HG03064 (cell line): ENCODE measurements around the gene TIAM1.

Source experiments
- ATAC-seq: cut with Tn5 transposase; IDR thresholded peaks from one replicate; pipeline ENCODE4 v1.9.1; 2021; ENCODE audit warnings: low read depth; ENCODE audit not compliant: unreplicated experiment

Gene TIAM1, protein sequence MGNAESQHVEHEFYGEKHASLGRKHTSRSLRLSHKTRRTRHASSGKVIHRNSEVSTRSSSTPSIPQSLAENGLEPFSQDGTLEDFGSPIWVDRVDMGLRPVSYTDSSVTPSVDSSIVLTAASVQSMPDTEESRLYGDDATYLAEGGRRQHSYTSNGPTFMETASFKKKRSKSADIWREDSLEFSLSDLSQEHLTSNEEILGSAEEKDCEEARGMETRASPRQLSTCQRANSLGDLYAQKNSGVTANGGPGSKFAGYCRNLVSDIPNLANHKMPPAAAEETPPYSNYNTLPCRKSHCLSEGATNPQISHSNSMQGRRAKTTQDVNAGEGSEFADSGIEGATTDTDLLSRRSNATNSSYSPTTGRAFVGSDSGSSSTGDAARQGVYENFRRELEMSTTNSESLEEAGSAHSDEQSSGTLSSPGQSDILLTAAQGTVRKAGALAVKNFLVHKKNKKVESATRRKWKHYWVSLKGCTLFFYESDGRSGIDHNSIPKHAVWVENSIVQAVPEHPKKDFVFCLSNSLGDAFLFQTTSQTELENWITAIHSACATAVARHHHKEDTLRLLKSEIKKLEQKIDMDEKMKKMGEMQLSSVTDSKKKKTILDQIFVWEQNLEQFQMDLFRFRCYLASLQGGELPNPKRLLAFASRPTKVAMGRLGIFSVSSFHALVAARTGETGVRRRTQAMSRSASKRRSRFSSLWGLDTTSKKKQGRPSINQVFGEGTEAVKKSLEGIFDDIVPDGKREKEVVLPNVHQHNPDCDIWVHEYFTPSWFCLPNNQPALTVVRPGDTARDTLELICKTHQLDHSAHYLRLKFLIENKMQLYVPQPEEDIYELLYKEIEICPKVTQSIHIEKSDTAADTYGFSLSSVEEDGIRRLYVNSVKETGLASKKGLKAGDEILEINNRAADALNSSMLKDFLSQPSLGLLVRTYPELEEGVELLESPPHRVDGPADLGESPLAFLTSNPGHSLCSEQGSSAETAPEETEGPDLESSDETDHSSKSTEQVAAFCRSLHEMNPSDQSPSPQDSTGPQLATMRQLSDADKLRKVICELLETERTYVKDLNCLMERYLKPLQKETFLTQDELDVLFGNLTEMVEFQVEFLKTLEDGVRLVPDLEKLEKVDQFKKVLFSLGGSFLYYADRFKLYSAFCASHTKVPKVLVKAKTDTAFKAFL (N-terminal part only)

DNA sequence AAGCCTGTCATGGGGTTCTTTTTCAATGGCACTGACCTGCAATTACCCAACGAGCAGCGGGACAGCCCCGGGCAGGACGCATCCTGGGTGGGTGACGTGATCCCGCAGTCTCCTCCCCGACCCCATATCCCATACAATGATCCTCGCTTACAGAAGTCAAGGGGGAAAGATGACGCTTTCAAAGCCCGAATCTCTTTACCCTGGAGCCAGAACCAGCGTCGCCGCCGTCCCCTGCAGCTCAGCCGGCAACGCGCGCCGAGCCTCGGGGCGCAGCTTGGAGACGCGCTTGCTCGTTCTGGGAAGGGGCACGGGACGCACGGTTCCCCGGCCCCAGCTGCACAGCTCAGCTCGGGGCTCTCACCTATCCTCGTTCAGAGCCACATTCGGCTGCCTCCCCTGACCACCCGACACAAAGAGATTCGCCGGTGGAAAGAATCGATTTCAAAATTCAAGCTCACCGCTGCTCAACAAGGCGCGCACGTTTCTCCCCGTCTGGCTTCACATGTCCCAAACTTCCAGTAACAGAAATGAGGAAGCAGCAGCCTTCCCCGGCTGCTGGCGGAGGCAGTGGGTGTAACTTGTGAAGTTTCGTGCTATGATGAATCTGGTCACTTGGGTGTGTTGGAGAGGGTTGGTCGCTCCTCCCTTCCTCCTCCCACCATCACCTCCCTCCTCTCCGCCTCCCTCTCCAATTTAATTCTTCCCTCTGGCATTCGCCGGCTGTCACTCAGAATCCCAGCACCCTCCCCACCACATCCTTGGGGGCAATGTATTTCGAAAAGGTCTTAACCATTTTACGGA, at the start of gene TIAM1:
TSS of gene TIAM1 (minus strand) at position 582 of the 801 bp plus-strand sequence. CDS start 77,289 bp downstream, outside the sequence.
- ATAC-seq = no peak

DNA sequence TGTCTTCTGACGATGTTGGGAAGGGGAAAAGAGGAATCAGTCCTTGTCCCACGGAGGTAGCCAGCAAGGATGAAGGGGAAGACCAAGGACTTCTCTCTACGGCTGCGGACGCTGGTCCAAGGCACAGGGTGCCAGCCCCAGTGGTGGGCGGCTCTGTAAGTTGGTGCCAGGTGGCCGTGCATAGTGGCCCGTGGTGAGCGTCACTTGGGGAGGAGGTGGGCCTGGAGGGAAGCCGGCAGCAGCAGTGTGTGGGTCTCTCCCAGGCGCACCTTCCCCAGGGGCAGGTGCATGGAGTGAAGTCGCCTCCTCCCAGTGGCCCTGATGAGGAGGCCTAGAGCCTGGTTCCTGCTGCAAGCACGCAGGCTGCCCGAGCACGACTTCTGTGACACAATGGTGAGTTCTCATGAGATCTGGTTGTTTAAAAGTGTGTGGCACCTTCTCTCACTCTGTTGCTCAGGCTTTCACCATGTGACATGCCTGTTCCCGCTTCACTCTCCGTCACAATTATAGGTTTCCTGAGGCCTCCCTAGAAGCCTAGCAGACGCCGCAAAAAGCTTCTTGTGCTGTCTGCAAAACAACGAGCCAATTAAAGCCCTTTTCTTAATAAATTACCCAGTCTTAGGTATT, 43.6 kb upstream of the TIAM1 start:
- no peak for ATAC-seq

DNA sequence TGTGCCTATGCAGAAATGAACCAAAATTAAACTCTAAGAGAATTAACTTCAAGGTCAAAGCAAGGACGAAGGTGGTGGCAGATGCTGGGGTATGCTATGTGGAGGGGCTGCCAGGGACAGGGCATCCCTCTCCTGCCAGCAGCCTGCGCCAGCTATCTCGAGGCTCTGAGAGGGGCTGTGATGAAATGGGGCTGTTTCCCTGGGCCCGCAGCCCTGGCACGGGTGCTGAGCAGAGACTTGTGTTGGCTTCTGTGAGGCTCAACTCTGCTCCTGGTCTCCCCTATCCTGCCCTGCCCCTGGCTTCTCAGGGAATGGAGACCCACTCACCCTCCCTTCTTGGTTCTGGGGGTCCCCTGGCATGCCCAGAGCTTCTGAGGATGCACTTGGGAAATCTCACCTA, 41.9 kb upstream of the TIAM1 start:
- no peak for ATAC-seq

DNA sequence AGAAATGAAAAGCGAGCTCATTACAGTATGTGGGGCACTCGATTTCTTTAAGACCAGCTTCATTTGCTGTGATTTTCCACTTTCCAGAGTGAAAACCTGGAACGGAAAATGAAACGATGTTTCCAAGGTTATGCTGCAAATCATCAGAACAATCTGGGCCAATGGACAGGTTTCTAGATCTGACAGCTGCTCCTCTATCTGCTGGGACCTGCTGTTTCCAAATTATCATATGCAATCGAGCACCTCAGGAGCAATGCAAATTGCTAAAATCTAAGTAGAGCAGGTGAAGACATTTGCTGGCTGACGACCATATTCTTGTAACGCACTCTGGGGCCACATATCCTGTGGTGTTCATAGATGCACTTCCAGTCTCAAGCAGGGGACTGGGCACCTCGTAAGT, 39.7 kb upstream of the TIAM1 start:
- ATAC-seq = no peak

DNA sequence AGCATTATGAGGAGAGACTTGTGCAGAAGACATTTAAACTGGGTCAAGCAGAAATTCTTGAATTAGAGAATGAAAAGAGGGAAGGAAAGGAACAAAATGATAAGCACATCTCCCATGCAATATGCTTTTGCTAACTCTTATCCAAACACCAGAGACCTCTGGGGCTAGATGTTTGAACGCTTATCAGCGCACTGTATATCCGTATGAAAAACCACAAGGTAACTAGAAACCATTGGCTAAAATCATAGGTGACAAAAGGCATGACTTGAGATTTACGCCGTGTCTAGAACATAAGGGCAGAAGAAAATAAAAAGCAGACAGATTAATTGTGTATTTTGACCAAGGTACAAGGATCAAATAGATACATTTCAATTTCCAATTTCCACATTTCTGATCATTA, 38.0 kb upstream of the TIAM1 start:
- no peak for ATAC-seq

DNA sequence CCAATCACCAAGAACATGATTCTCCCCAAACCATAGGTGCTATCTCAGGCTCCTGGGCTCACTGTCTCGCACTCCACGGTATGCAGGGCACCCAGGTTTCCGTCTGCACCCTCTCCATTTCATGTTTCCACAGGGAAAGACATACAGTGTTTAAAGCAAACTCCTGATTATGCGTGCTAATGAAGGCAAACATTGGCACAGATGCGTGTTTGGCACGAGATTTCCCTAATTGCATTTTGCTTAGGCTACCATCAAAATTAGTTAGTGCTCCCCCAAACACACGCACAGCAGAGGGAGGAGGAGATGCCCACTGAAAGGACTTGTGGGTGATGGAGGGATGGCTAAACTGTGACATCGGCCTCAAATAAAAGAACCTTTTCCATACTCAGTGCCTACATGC, 32.2 kb upstream of the TIAM1 start:
- ATAC-seq = no peak

DNA sequence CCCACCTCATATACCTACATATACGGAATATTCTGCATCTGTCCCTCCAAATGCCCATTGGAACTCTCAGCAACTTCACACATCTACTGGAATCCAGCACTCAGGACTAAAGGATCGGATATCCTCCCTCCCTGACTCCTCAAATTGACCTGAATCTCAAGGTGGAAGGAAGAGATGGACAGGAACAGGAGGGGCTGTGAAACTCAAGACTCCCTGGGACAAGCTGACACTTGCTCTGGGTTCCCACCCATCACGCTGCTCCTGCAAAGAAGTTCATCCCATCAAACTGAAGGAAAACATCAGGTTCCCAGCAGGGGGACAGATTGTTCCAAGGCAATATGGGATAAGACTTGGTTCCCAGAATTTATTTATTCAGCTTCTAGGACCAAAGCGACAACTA, 30.3 kb upstream of the TIAM1 start:
- ATAC-seq = no peak

DNA sequence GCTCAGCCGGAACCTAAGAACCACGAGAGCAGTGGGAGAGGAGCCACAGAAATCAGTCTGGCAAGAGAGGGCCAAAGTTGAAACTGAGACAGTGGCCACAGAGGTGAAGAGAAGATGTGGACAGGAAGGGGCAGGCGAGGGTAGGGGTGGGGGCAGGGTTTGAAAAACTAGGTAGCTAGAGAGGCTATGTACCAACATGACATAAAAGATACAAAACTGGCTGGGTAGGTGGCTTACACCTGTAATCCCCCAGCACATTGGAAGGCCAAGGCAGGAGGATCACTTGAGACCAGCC, 28.4 kb upstream of the TIAM1 start:
- no peak for ATAC-seq

DNA sequence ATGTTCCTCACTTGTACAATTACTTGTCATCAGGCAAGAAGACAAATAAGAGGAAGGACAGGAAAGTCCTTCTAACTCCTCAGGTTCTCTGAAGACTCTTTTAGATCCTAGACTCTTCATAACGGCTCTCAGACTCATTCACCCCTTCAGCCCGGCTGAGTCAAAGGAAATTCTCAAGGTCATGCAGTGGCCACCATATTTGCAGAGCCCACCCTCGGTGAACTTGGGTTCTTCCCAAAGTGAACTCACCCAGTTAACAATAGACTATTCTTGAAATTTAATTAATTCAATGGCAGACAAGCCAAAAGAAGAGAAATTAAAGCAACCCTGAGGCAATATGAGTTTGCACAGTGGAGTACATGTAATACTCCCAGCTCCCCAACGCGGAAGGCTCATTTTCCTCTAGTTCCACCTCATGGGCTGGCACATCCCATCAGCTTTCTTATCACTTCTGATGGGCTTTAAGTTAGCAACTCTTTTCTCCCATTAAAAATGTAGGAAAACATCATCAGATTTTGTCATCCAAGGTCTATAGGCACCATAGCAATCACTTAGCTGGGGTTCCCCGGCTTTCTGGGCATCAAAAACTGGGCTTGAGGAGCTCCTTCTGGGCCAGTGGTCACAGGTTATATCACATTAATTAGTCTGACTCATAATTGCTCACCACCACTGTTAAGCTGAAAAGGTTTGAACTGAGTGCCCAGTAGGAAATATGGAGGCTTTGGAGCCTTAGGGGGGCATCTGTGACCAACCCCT, 27.8 kb upstream of the TIAM1 start:
- ATAC-seq = no peak

DNA sequence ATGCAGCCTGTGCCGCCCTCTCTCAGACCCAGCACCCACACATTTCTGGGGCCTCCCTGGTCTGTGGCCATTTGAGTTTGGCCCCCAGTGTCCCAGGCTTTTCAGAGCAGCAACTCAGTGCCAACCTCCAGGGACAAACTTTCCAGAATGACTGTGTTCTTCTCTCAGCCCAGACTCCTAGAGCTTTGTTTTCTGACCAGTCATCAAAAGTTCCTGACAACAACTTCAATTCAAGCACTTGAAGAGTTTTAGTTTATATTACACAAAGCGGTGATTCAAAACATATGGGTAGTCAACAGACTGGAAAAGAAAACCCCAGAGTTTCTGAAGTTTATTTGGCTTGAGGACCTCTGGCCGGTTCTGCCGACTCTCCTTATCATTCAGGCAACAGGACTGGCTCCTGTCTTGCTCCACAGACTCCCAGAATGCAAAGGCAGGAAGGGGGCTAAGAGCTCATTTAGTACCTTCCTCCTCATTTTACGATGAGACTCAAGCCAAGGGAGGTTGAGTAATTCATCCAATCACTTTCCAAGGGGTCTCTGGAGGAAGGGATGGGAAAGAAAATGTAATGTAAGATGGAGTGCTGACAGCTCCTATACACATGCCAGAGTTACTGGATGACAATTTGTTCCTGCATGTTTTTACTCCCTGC, 27.0 kb upstream of the TIAM1 start:
- no peak for ATAC-seq

DNA sequence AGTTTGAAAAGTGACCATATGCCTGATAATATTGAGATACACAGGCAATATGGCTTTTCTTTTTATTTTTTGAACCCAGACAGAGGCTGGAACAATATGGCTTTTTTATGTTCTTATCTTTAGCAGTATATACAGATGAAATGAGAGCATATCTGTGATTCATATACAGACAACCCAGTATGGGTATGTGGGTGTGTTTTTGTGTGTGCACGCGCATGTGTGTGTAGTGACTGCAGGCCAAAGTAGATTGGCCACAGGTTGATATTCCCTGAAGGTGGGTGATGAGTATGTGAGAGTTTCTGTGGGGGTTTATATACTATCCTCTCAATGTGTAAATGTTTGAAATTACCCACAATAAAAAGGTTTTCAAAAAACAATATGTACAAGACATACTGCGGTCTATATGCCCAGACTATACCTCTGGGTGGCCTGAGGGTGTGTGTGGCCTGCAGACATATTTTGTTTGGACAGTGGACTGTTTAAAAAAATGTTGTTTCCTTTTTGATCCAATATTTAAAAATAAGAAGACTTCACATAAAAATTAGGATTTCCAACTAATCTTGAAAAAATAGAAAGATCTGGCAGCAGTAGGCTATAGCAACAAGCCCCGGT, 26.3 kb upstream of the TIAM1 start:
- no peak for ATAC-seq

DNA sequence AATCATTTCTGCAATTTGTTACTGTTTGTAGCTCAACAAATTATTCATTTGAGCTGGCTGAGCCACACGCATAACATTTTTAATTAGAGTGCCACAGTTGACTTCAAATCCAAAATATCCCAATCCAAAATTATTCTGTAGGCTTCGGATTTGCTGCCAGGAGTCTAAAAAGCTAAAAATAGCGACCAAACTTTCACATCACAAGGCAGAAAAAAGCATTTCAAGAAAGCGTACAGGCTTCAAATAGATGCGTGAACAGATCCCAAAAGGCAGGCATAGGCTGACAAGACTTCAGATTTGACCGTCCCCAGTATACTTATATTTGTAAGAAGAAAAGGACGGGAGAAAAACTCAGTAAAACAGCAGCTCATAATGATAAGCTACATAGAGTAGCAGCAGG, 24.3 kb upstream of the TIAM1 start:
- no peak for ATAC-seq

DNA sequence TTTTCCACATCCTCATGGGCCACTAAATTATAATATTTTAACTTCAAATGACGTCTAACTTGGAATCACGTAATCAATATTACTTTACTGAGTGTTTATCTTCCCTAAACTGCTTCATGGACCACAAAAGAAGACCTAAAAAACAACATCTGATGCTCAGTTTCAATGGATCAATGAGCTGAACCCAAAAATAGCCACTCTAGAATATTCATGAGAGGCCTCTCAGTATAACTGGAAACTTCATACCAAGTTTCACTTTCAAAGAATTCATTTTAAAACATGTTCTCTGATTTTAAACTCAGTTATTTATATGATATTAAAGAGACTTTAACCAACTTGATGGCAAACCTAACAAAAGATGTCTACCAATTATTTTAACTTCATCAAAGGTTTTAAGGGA, 23.7 kb upstream of the TIAM1 start:
- ATAC-seq = no peak

DNA sequence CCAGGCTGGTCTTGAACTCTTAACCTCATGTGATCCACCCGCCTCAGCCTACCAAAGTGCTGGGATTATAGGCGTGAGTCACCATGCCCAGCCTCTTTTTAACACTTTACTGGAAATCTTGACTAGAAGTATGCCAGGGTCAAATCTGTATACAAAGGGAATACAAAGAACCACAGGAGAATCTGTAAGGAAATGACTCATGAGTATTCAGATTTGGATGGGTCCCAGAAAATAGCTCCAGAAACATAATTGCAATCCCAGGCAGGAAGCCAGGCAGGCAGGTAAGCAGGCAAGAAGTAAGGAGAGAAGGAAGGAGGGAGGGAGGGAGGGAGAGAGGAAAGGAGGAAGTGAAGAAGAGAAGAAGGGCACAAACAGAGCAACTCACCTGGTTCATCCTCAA, 22.8 kb upstream of the TIAM1 start:
- no peak for ATAC-seq

DNA sequence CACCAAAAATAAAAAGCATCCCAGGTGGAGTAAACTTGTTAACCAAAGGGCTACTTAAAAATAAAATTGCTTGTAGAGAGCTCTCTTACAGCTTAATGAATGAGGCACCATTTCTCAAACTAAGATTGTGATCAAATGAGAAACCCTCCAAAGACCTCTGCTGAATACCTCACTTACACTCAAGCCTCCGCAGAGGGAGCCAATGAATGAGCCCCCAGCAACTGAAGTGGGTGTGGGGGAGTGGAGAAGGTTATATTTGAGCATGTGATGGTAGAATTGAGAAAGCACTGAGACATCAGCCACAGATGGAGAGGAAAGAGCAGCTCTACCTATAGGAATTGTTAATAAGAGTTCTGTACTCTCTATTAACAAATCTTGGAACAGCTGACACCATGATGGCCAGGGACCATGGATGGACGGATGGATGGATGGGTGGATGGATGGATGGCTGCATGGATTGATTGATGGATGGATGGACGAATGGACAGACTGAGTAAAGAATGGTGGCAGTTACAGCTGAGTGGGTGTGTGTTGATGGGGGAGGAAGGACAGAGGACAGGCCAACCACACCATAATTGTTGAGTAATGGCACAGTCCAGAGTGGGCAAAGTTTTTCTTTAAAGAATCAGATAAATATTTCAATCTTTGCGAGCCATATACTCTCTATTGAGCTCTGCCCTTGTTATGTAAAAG, 20.3 kb upstream of the TIAM1 start:
- no peak for ATAC-seq

DNA sequence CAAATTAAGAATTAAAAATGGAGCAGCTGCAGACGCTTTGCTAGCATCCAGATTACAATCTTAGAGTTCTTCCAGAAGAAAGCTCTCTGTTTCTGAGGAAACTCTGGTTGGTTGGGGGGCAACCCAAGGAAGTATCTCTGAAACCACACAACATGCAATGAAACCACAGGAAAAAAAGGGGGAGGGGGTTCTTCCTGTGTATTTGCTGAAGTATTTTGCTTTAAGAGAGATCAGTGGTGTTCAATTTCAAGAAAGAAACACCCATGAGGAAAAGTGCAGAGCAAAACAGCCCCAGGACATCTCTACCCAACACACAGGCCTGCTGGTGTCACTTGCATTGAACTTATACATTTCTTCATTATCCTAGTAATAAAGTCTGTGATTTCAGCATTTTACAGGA, 19.7 kb upstream of the TIAM1 start:
- ATAC-seq = no peak

DNA sequence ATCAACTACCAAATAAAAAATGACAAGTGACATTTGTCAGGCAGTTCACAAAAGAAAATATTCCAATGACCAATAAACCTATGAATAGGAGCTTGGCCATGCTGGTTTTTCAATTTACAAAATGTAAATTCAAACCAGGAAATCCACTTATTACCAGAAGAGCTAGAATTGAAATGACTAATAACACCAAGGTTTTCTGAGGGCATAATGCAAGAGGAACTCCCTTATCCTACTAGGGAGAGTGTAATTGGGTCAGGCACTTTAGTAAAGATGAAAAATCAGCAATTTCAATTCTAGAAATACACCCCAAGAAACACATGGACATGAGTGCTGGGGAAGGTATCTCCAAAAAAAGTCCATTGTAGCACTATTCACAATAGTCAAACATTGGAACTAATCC, 16.7 kb upstream of the TIAM1 start:
- no peak for ATAC-seq

DNA sequence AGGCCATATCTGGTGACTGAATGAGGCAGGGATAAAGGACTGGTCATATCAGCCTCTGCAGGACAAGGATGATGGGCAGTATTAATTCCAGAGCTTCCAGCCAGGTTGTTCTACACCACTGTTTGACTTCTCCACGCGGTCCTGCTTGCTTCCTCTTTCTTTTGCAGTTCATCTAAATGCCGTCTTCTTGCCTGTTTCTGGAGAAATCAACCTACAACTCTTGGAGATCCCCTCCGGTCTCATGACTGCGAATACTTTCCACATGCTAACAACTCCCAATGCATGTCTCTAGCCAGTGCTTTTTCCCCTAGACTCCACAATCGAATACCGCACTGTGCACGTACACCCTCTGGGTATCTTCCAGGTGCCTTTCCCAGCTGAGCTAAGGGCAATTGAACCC, 14.1 kb upstream of the TIAM1 start:
- ATAC-seq = no peak
